Peyer's patch (tissue), 4 donors: ENCODE results near the gene PTGFRN.

Experiments used
- CTCF ChIP-seq, 6 experiments: fragments of 450-650 bp in 4 of 6; fragments of 200-600 bp in 2 of 6; sonication (generic) in 1 of 6; IDR thresholded peaks; one replicate each; pipeline ENCODE4 v1.5.1; 2017 to 2019; ENCODE audit warnings: antibody characterized with exemption in 6 of 6, mild to moderate bottlenecking in 3 of 6, moderate library complexity in 1 of 6
- POLR2A ChIP-seq, 2 donors: fragments of 450-650 bp; IDR thresholded peaks; one replicate each; pipeline ENCODE4 v1.5.1; 2017; ENCODE audit warnings: antibody characterized with exemption in 2 of 2, mild to moderate bottlenecking in 2 of 2, moderate library complexity in 2 of 2

- TF ChIP-seq POLR2A (IDR thresholded peaks at IDR 0.05) (no peak), CTCF (IDR thresholded peaks at IDR 0.05) (no peak)
Observed at GRCh38 chr1:116981521-116982037, 71.9 kb downstream of the PTGFRN start.
